AG09319 (cell line): Measurements from ENCODE around the gene FHIT.

ENCODE experiments used
- DNase-seq: peaks from one replicate; pipeline ENCODE4 v3.0.0-alpha.2; 2010; ENCODE audit warnings: low read depth; ENCODE audit errors: extremely low read depth
- CTCF ChIP-seq: IDR thresholded peaks from 2 replicates; pipeline ENCODE4 v1.5.1; 2011; ENCODE audit warnings: low read depth, mild to moderate bottlenecking, inconsistent platforms, low read length, moderate library complexity

The FHIT gene

GRCh38 chr3:60920519-60920918 lies 330.7 kb downstream of the FHIT start:
- no peak for TF ChIP-seq CTCF
- no peak for DNase-seq

GRCh38 chr3:60919296-60919695 lies 332.0 kb downstream of the FHIT start:
- TF ChIP-seq CTCF: no peak

GRCh38 chr3:60917141-60917540 lies 334.1 kb downstream of the FHIT start:
- TF ChIP-seq CTCF: no peak
- DNase-seq: no peak

More at GRCh38 chr3:60919296-60919695, 332.0 kb downstream of the FHIT start:
- DNase-seq: no peak

GRCh38 chr3:60916546-60916945 lies 334.7 kb downstream of the FHIT start:
- DNase-seq: no peak
- no peak for TF ChIP-seq CTCF

GRCh38 chr3:60913474-60913873 lies 337.8 kb downstream of the FHIT start:
- TF ChIP-seq CTCF: no peak

GRCh38 chr3:60912876-60913275 lies 338.4 kb downstream of the FHIT start:
- DNase-seq: no peak
- TF ChIP-seq CTCF: no peak

More at GRCh38 chr3:60913474-60913873, 337.8 kb downstream of the FHIT start:
- DNase-seq: no peak

GRCh38 chr3:60912142-60912541 lies 339.1 kb downstream of the FHIT start:
- no peak for DNase-seq
- no peak for TF ChIP-seq CTCF
